GM12878 (cell line): Measurements from ENCODE around the gene YES1. TPM values are rescaled to one million over a fixed set of nuclear protein-coding genes. Genes with fewer than 3 reads are reported as not detected.

Experiments
- ATAC-seq: fragments of 200-7000 bp; cut with Tn5 transposase; 3 replicates; pipeline ENCODE4 v1.9.1; 2020; ENCODE audit warnings: mild to moderate bottlenecking, moderate library complexity
- BruUV-seq: library from RNA; stranded (reverse); fragments of 400-500 nt; replicated peaks from 2 replicates; lab custom pipeline; 2021; lab: Mats Ljungman, UMichigan
- CTCF ChIA-PET: fragments of 300-600 bp; sonication (Branson Sonifier 250); formaldehyde crosslinking; extraction: SDS; loops from one replicate; lab custom pipeline; 2021; ENCODE audit warnings: inconsistent platforms; lab: Yijun Ruan, JAX
- POLR2A ChIA-PET: fragments of 350-600 bp; formaldehyde crosslinking; extraction: SDS; loops from one replicate; lab custom pipeline; 2021; ENCODE audit warnings: inconsistent platforms; lab: Charles Lee
- RAD21 ChIA-PET: fragments of 300-600 bp; sonication (Branson Sonifier 250); formaldehyde crosslinking; loops from one replicate; lab custom pipeline; 2023; ENCODE audit warnings: antibody characterized with exemption; ENCODE audit not compliant: unreplicated experiment; lab: Charles Lee
- SMC1A ChIA-PET: fragments of 300-600 bp; sonication (Branson Sonifier 250); formaldehyde crosslinking; loops from one replicate; lab custom pipeline; 2023; ENCODE audit not compliant: unreplicated experiment, uncharacterized antibody; lab: Charles Lee
- DNase-seq: peaks from one replicate; pipeline ENCODE4 v3.0.0-alpha.2; 2011; ENCODE audit warnings: low read depth, low spot score
- FAIRE-seq: peaks from 3 replicates; lab custom pipeline; 2011; peaks lifted over from hg19 to GRCh38; lab: Jason Lieb, UNC
- H2AFZ ChIP-seq: 2 replicates; pipeline ENCODE4 v1.6.0; 2011; ENCODE audit warnings: low read depth, low read length, control low read depth; ENCODE audit not compliant: control insufficient read depth
- H3K27ac ChIP-seq: 2 replicates; pipeline ENCODE4 v1.5.1; 2011; ENCODE audit warnings: control low read depth; ENCODE audit not compliant: control insufficient read depth, insufficient read depth
- H3K27me3 ChIP-seq, 2 experiments: replicated peaks in 1 of 2; 2 replicates each; pipeline versions ENCODE4 v1.6.0 to v1.6.1; 2011; ENCODE audit warnings: low read length in 1 of 2; ENCODE audit not compliant: control insufficient read depth in 2 of 2, insufficient read depth in 2 of 2
- H3K36me3 ChIP-seq, 2 experiments: 2 replicates each; pipeline ENCODE4 v1.5.1; 2011; ENCODE audit warnings: low read length in 1 of 2; ENCODE audit not compliant: control insufficient read depth in 2 of 2, insufficient read depth in 2 of 2
- H3K4me1 ChIP-seq: 2 replicates; pipeline ENCODE4 v1.6.1; 2011; ENCODE audit warnings: mild to moderate bottlenecking, low read length, moderate library complexity, mixed read lengths; ENCODE audit not compliant: control insufficient read depth, insufficient read depth
- H3K4me2 ChIP-seq: 2 replicates; pipeline ENCODE4 v1.6.0; 2011; ENCODE audit warnings: control low read depth; ENCODE audit not compliant: control insufficient read depth, insufficient read depth
- H3K4me3 ChIP-seq: fragments of 200-600 bp; sonication (generic); 2 replicates; pipeline ENCODE4 v1.5.1; 2016
- H3K79me2 ChIP-seq: 2 replicates; pipeline ENCODE4 v1.6.0; 2011; ENCODE audit warnings: low read length; ENCODE audit not compliant: control insufficient read depth, insufficient read depth
- H3K9ac ChIP-seq: 2 replicates; pipeline ENCODE4 v1.8.0; 2011; ENCODE audit warnings: low read length, control low read depth, mixed read lengths; ENCODE audit not compliant: control insufficient read depth, insufficient read depth
- H3K9me3 ChIP-seq: replicated peaks from 3 replicates; pipeline ENCODE4 v1.5.1; 2011; ENCODE audit warnings: mild to moderate bottlenecking, low read length; ENCODE audit not compliant: control insufficient read depth, insufficient read depth
- H4K20me1 ChIP-seq: 2 replicates; pipeline ENCODE4 v1.6.0; 2011; ENCODE audit not compliant: control insufficient read depth, insufficient read depth
- ATF3 ChIP-seq: IDR thresholded peaks from 2 replicates; pipeline ENCODE4 v1.6.1; 2011; ENCODE audit warnings: low read depth, mild to moderate bottlenecking, low read length, moderate library complexity, borderline replicate concordance; ENCODE audit errors: extremely low read depth
- CBX5 ChIP-seq: sonication (generic); IDR thresholded peaks from 2 replicates; pipeline ENCODE4 v1.6.1; 2016; ENCODE audit warnings: low read depth, moderate library complexity, mild to moderate bottlenecking, inconsistent platforms
- DPF2 ChIP-seq: fragments of 450-650 bp; IDR thresholded peaks from 2 replicates; pipeline ENCODE4 v1.6.1; 2017; ENCODE audit warnings: mild to moderate bottlenecking
- E4F1 ChIP-seq: fragments of 450-650 bp; IDR thresholded peaks from 2 replicates; pipeline ENCODE4 v1.6.1; 2018; ENCODE audit warnings: borderline replicate concordance, mild to moderate bottlenecking; ENCODE audit not compliant: partially characterized antibody
- EP300 ChIP-seq, 2 experiments: fragments of 150-350 bp in 1 of 2; IDR thresholded peaks; 2 replicates each; pipeline ENCODE4 v1.6.1; 2011 to 2012; ENCODE audit warnings: low read depth in 2 of 2, low read length in 2 of 2, borderline replicate concordance in 1 of 2, improper control_type of control experiment in 1 of 2, inconsistent platforms in 1 of 2; ENCODE audit not compliant: control insufficient read depth in 1 of 2
- HDAC2 ChIP-seq: fragments of 200-600 bp; sonication (generic); IDR thresholded peaks from 2 replicates; pipeline ENCODE4 v1.6.1; 2017
- PML ChIP-seq: IDR thresholded peaks from 2 replicates; pipeline ENCODE4 v1.6.1; 2012; ENCODE audit warnings: low read length, inconsistent platforms
- POLR2AphosphoS5 ChIP-seq: IDR thresholded peaks from 2 replicates; pipeline ENCODE4 v1.6.1; 2011; ENCODE audit warnings: mild to moderate bottlenecking, low read length, inconsistent platforms
- SMARCA5 ChIP-seq: fragments of 450-650 bp; IDR thresholded peaks from 2 replicates; pipeline ENCODE4 v1.6.1; 2017; ENCODE audit warnings: mild to moderate bottlenecking
- WGBS: methylation state at CpG from one replicate; pipeline ENCODE4 v1.1.6; 2016; ENCODE audit warnings: low lambda C conversion rate; ENCODE audit not compliant: insufficient replicate concordance, insufficient coverage; ENCODE audit errors: missing lambda C conversion rate; 5-methylcytosine and 5-hydroxymethylcytosine counted together
- in situ Hi-C: fragments of 300-500 bp; cut with MboI; formaldehyde crosslinking; loops from 9 replicates; pipeline ENCODE4 v1.14.3; 2018; ENCODE audit warnings: mixed read lengths
- intact Hi-C: fragments of 100-400 bp; cut with micrococcal nuclease; formaldehyde crosslinking; loops from one replicate; pipeline ENCODE4 v1.14.2; 2022; ENCODE audit not compliant: unreplicated experiment
- polyA plus RNA-seq, 11 experiments: library from polyadenylated mRNA; depleted of rRNA in 4 of 11; unstranded in 6 of 11; stranded (reverse) in 5 of 11; fragments of >200 nt; fragmentation: Nextera tagmentation in 4 of 11; fragmentation: Illumina TruSeq in 1 of 11; extraction: Ambion mirVana in 4 of 11; extraction: Trizol in 1 of 11; gene quantifications; 1 replicate in 1 of 11; 2 replicates in 10 of 11; pipeline versions ENCODE4 v1.2.1 to v1.2.3, GENCODE V29; 2011 to 2016; ENCODE audit warnings: inconsistent platforms in 2 of 11, missing spikeins in 2 of 11, low read depth in 1 of 11
- total RNA-seq, 4 experiments: library from RNA; depleted of rRNA in 3 of 4; stranded (reverse); fragments of >200 nt in 3 of 4; fragmentation: Illumina TruSeq in 1 of 4; extraction: Trizol in 1 of 4; gene quantifications; 2 replicates each; pipeline versions ENCODE4 v1.2.1 to v1.2.3, GENCODE V29; 2013 to 2021
- TF ChIP-seq, protein P1 (sequence below): fragments of 450-650 bp; formaldehyde crosslinking; IDR thresholded peaks from 2 replicates; pipeline ENCODE4 v1.4.0; 2022; ENCODE audit warnings: mild to moderate bottlenecking, moderate library complexity

The YES1 gene
- total and polyA plus RNA-seq, 10 of the 15 experiments (the other 5 are each of a cell fraction or from before 2014, with no cell fraction given): 2.3 to 7.9 (median 5.8) TPM

DNA sequence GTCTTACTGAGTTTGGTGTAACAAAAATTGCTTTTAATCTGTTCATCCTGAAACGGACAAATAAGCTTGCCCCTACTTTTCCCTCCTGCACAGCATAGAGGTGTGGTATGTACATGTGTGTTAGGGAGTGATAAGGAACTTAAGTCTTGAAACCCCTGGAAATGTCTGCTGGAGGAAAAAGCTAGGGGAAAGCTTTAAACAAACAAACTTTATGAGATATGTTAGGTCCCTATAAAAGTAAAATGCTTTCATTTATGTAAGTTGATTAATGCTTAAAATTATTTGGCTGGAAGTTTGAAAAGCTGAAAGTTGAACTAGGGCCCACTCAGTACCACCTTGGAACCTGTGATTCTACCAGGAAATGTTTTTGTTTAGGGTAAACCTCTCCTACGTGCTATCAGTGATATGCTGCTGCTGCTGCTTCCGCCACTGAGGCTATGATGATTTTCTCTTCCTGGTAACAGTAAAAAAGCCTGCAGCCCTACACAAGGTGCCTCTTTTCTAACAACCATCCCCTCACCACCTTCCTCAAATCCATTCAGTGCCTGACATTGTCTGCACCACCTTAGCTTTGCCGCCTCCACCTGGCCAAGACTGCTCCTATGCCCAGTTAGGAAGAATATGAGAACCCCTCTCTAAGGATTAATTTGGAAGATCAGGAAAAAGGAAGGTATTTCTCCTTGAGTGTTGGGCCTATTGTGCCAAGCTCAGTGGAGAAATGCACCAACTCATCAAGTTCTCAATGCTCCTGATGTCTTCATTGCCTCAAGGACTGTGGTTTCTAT, 2.5 kb upstream of the YES1 start:
- Histone ChIP-seq H3K9ac (no peak overlapping the region), H3K4me1 (no peaks in the 10 kb centered on the region), H3K79me2 (peaks cover 21% of the 10 kb centered on the region), H3K4me2 (no peak overlapping the region), H3K9me3 (no peaks in the 10 kb centered on the region), H3K4me3 (no peak overlapping the region), H3K27me3 (no peaks in the 10 kb centered on the region), H3K27ac (no peak overlapping the region), H4K20me1 (no peaks in the 10 kb centered on the region), H2AFZ (no peak overlapping the region), H3K36me3 (no peaks in the 10 kb centered on the region)
- in situ Hi-C loops (loop anchor here (5.0 kb wide), 1 partner anchor 157 kb away; the partner anchor contains the start of gene TYMS), intact Hi-C loops (loop anchor here (5.0 kb wide), 2 partner anchors 72 to 157 kb away; partner anchors contain the start of gene TYMS)
- no peak for FAIRE-seq
- no peak for ATAC-seq
- no peak for DNase-seq
- SMC1A ChIA-PET: interaction anchor here (0.9 to 10.1 kb wide), 8 partner anchors 9 to 190 kb away, joined by 3 to 91 read pairs (median 6); no protein-coding TSS in a partner anchor
- BruUV-seq: no TSS peak
- RAD21 ChIA-PET: interaction anchor here (1.6 to 6.3 kb wide), 3 partner anchors 16 to 72 kb away, joined by 3 to 45 read pairs (median 6); no protein-coding TSS in a partner anchor
- 82% methylated on average over 4 of the region's 4 CpGs for WGBS
- TF ChIP-seq, protein P1, sequence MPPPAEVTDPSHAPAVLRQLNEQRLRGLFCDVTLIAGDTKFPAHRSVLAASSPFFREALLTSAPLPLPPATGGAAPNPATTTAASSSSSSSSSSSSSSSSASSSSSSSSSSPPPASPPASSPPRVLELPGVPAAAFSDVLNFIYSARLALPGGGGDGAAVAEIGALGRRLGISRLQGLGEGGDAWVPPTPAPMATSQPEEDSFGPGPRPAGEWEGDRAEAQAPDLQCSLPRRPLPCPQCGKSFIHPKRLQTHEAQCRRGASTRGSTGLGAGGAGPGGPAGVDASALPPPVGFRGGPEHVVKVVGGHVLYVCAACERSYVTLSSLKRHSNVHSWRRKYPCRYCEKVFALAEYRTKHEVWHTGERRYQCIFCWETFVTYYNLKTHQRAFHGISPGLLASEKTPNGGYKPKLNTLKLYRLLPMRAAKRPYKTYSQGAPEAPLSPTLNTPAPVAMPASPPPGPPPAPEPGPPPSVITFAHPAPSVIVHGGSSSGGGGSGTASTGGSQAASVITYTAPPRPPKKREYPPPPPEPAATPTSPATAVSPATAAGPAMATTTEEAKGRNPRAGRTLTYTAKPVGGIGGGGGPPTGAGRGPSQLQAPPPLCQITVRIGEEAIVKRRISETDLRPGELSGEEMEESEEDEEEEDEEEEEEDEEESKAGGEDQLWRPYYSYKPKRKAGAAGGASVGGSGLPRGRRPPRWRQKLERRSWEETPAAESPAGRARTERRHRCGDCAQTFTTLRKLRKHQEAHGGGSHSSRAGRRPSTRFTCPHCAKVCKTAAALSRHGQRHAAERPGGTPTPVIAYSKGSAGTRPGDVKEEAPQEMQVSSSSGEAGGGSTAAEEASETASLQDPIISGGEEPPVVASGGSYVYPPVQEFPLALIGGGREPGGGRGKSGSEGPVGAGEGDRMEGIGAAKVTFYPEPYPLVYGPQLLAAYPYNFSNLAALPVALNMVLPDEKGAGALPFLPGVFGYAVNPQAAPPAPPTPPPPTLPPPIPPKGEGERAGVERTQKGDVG (CRISPR knock-in tag): no peak
- TF ChIP-seq DPF2 (no peak), CBX5 (no peak), SMARCA5 (no peak), E4F1 (no peak), HDAC2 (no peak), PML (no peak), EP300 (IDR thresholded peaks at IDR 0.05; ENCODE audit: borderline replicate concordance in 1 of 2, control insufficient read depth in 1 of 2, low read depth in 2 of 2, low read length in 2 of 2) (no peak), ATF3 (no peak), POLR2AphosphoS5 (no peak)
- CTCF ChIA-PET: interaction anchor here (1.0 to 7.0 kb wide), 10 partner anchors 10 to 199 kb away, joined by 3 to 82 read pairs (median 4); no protein-coding TSS in a partner anchor
- POLR2A ChIA-PET: no interaction called here
